Adrenal gland (tissue), 5 donors: Measurements from ENCODE around the gene ALPK3.

Source experiments
- POLR2A ChIP-seq, 2 donors: fragments of 450-650 bp; IDR thresholded peaks; one replicate each; pipeline ENCODE4 v1.6.1; 2017; ENCODE audit warnings: antibody characterized with exemption in 2 of 2, mild to moderate bottlenecking in 2 of 2, moderate library complexity in 1 of 2
- TF ChIP-seq, protein P1 (sequence below), 6 experiments: fragments of 450-650 bp in 4 of 6; fragments of 200-600 bp in 2 of 6; sonication (generic) in 1 of 6; IDR thresholded peaks; 1 replicate in 5 of 6; 2 replicates in 1 of 6; pipeline versions ENCODE4 v1.5.1 to v1.8.0; 2016 to 2021; ENCODE audit warnings: antibody characterized with exemption in 6 of 6, mild to moderate bottlenecking in 2 of 6, moderate library complexity in 1 of 6
- donor health status: DM: no; HTN: no; CAD: no.

DNA sequence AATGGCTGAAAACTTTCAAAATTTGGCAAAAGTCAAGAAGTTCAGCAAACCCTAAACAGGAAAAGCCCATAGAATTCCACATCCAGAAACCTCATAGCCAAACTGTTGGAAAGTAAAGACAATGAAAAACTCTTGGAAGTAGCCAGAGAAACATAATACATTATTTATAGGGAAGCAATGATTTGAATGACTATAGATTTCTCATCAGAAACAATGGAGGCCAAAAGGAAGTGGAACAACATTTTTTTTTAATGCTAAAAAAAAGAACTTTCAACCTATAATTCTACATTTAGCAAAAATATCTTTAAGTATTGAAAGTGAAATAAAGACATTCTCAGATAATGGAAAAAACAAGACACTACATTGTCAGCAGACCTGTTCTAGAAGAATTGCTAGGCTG, 30.2 kb downstream of the ALPK3 start:
- TF ChIP-seq, protein P1, sequence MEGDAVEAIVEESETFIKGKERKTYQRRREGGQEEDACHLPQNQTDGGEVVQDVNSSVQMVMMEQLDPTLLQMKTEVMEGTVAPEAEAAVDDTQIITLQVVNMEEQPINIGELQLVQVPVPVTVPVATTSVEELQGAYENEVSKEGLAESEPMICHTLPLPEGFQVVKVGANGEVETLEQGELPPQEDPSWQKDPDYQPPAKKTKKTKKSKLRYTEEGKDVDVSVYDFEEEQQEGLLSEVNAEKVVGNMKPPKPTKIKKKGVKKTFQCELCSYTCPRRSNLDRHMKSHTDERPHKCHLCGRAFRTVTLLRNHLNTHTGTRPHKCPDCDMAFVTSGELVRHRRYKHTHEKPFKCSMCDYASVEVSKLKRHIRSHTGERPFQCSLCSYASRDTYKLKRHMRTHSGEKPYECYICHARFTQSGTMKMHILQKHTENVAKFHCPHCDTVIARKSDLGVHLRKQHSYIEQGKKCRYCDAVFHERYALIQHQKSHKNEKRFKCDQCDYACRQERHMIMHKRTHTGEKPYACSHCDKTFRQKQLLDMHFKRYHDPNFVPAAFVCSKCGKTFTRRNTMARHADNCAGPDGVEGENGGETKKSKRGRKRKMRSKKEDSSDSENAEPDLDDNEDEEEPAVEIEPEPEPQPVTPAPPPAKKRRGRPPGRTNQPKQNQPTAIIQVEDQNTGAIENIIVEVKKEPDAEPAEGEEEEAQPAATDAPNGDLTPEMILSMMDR (IDR thresholded peaks at IDR 0.05) = no peak
- no peak for TF ChIP-seq POLR2A (IDR thresholded peaks at IDR 0.05)
